NT2/D1 (cell line): ENCODE results near the gene CFAP119.

Experiments
- SUZ12 ChIP-seq: IDR thresholded peaks from 2 replicates; pipeline ENCODE4 v1.6.1; 2011; ENCODE audit not compliant: insufficient read length, insufficient read depth; ENCODE audit errors: extremely low read depth
- YY1 ChIP-seq: IDR thresholded peaks from 2 replicates; pipeline ENCODE4 v1.6.1; 2011; ENCODE audit not compliant: insufficient read length, insufficient read depth
- ZNF274 ChIP-seq: IDR thresholded peaks from 2 replicates; pipeline ENCODE4 v1.6.1; 2011; ENCODE audit warnings: mild to moderate bottlenecking, low read depth, low read length

DNA sequence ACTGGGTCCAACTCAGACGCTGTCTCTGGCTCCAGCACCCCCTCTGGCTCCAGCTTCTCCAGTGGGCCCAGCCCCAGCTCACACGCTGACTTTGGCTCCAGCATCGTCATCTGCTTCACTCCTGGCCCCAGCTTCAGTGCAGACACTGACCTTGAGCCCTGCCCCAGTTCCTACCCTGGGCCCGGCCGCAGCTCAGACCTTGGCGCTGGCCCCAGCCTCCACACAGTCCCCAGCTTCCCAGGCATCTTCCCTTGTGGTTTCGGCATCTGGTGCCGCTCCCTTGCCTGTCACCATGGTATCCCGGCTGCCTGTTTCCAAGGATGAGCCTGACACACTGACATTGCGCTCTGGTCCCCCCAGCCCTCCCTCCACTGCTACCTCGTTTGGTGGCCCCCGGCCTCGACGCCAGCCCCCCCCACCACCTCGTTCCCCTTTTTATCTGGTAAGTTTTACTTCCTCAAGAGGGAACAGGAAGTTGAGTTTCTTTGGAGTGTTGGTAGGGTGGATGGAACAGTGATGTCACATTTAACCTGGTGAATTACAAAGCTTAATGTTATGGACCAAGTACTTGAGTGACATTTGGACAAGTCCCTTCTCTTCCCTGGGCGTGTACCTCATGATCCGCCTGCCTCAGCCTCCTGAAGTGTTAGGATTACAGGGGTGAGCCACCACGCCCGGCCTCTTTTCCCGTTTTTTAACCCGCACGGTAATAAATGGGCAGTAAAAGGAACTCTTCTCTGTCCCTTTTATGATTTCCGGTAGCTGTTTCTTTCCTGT, 37.0 kb downstream of the CFAP119 start:
- TF ChIP-seq YY1 (no peak), ZNF274 (no peak), SUZ12 (no peak)
